GM12892 (cell line): ENCODE results near the gene TMSB10.
"Not testable (repeated sequence)": the region's sequence is repeated elsewhere in the genome, so short reads cannot be mapped to it uniquely, and the experiment has no call there.

Source experiments
- POLR2A ChIP-seq: IDR thresholded peaks from 2 replicates; pipeline ENCODE4 v1.6.1; 2011; ENCODE audit warnings: low read depth, low read length, control low read depth
- POLR2AphosphoS5 ChIP-seq: IDR thresholded peaks from 2 replicates; pipeline ENCODE4 v1.6.1; 2011; ENCODE audit warnings: low read depth, low read length, control low read depth
- TAF1 ChIP-seq: IDR thresholded peaks from 2 replicates; pipeline ENCODE4 v1.6.1; 2011; ENCODE audit warnings: low read depth, mild to moderate bottlenecking, control low read depth, low read length, borderline replicate concordance

GRCh38 chr2:84945838-84946203 lies 40.4 kb downstream of the TMSB10 start:
- TF ChIP-seq POLR2A, POLR2AphosphoS5, TAF1: not testable (repeated sequence)
